Stimulated activated CD8-positive, alpha-beta memory T cell treated with anti-CD3 and anti-CD28 coated beads, Interleukin-15, amount 100 ng/mL, for 24 hours (primary cell): Measurements from ENCODE around the gene PKP2.

ENCODE experiments used
- DNase-seq: peaks from one replicate; pipeline ENCODE4 v3.0.0-alpha.2; 2020; ENCODE audit warnings: low read depth

Gene PKP2

DNA sequence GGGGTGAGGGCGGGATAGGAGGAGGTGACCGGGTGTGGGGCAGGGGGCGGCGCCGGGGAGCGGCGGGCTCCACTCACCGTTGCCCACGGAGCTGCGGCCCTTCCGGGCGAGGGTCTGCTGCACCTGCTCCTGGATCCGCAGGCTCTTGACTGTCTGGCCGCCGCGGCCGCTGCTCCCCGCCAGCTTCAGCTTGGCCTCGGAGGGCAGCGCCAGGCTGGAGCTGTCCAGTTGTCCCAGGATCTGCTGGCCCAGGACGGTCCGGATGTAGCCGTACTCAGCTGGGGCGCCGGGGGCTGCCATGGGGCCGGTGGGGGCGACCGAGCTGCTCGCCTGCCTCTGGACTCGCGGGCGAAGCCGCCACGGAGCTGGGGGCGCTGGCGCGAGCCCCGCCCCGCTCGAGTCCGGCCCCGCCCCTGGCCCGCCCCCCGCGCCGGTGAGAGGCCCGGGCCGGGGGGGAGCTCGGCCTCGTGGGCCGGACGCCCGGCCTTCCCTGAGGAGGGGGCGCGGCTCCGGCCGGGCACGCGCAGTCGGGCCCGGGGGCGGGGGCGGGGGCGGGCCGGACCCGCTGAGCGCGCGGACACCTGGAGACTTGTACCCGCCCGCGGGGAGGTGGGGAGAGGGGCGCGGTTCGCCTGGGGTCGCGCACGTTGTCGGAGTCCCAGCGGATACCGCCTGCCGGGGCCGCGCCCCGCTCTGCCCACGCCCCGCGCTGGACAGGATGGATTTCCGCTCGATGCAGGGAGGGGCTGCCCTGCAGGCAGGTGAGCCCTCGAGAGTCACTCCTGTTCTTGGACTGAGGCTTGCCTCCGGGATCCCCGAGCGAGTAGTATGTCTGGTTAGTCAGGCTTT, at the start of gene PKP2:
PKP2 (minus strand) TSS at position 346 of the 849 bp plus-strand sequence; CDS start at position 300, 46 bp downstream.
- DNase-seq, result no peak

DNA sequence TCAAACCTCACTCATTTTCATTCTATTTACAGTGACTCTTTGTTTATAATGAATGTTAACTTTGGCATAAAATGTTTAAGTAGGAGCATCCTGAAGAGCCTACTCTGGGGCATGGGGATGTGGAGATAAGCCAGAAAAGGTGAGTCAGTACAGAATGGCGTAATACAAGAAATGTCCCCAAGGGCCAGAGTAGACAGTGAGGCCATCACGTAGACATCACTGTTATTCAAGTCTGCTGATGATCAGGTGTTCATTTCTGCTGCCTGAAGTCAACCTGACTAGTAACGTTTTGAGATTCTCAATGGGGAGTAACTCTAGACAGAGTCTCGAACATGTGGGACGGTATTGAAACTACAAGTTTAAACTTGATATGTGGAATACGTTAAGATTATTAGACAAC, 47.6 kb upstream of the PKP2 start:
- no peak for DNase-seq

DNA sequence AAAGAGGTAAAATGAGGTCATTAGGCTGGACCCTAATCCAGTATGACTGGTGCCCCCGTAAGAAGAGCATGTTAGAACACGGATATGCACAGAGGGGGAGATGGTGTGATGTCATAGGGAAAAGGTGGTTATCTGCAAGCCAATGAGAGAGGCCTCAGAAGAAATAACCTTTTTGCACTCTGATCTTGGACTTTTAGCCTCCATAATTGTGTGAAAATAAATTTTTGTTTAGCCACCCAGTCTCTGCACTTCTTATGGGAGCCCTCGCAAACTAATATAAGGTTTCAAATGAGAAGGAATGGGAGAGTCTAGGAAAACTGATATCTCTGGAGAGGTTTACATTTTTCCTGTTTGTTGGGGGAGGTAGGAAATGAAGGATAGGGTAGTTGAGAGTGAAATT, 43.2 kb upstream of the PKP2 start:
- no peak for DNase-seq

DNA sequence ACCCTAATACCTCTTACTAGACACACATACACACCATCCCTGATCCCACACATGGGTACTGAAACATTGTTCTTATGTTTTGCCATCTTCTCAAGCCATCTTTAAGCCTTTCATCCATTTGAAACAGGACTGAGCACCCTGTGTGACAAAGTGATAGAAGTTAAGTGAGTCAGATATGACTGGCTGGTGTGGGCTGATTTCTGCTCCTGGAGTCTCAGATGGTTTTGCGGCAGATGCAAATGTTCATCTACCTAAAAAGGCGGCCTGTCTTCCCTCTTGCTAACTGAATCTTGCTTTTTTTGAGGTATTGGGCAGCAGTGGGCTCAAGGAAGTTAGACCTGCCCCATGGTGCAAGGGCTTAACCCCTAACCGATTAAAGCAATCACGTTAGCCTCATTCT, 30.4 kb upstream of the PKP2 start:
- DNase-seq, result no peak

DNA sequence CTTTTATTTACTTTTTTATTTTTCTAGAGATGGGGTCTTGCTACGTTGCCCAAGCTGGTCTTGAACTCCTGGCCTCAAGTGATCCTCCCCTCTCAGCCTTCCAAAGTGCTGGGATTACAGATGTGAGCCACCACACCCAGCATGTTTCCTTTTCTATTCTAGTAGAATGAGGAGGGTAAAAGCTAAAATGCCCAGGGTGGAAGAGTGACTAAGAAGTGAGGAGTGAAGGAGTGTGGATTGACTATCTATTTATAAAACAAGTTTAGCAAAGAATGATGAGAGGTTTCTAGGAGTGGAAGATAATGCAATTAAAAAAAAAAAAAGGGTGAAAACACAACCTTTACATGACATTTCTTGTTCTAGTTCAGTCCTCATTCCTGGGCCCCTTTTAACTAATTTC, 29.8 kb upstream of the PKP2 start:
- no peak for DNase-seq

DNA sequence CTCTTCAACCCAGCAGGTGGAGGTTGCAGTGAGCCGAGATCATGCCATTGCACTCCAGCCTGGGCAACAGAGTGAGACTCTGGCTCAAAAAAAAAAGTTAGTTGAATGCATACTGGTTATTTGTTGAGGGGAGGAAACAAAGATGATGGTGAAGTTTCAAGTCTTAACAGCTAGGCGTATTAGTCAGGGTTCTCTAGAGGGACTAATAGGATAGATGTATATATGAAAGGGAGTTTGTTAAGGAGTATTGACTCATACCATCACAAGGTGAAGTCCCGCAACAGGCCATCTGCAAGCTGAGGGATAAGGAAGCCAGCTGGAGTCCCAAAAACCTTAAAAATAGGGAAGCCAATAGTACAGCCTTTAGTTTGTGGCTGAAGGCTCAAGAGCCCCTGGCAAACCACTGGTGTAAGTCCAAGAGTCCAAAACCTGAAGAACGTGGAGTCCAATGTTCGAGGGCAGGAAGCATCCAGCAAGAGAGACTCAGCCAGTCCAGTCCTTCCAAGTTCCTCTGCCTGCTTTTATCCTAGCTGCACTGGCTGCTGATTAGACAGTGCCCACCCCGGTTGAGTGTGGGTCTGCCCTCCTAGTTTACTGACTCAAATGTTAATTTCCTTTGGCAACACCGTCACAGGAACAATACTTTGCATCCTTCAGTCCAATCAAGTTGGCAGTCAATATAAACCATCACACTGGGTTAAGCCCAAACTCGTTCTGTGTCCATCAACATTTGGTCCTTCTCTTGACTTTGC, 26.1 kb upstream of the PKP2 start:
- no peak for DNase-seq

DNA sequence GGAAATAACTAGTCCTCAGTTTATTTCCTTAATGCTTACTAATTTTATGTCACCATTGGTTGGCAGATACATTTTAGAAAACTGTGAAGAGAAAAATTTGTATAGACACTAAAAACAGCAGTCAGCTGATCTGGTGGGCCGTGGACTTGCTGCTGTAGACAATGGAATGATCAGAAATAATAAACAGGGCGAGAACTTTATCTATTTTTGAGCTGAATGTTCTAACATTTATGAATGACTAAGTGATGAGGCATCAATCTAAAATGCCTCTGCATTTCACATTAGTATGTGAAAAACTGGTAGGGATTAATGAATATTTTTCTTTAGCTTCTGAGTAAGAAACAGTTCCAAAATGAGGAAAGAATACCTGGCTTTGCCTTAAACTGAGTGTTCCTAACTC, 24.8 kb upstream of the PKP2 start:
- DNase-seq, result no peak

DNA sequence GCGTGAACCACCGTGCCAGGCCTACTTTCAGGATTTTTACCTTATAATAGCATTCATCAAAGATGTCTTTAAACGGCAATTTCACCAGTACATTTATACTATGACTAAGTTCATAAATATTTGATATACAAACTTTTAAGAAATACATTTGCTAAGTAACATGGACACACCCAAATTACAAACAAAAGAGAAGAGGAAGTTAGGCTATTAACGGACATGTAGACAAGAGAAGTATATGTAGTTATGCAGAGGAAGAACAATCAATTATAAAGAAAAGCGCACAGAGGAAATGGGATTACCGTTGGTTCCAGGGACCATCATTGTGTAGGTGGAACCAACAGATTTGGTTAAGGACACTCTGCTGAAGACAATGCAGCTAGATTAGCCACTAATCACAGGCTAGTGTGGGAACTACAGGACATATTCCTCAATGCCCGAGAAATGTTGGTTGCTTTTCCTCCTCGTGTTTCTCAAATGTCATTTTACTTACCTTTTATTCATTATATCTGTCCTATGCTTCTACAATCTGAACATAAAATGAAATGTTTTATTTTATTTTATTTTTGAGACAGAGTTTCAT, 24.0 kb upstream of the PKP2 start:
- DNase-seq, result no peak

DNA sequence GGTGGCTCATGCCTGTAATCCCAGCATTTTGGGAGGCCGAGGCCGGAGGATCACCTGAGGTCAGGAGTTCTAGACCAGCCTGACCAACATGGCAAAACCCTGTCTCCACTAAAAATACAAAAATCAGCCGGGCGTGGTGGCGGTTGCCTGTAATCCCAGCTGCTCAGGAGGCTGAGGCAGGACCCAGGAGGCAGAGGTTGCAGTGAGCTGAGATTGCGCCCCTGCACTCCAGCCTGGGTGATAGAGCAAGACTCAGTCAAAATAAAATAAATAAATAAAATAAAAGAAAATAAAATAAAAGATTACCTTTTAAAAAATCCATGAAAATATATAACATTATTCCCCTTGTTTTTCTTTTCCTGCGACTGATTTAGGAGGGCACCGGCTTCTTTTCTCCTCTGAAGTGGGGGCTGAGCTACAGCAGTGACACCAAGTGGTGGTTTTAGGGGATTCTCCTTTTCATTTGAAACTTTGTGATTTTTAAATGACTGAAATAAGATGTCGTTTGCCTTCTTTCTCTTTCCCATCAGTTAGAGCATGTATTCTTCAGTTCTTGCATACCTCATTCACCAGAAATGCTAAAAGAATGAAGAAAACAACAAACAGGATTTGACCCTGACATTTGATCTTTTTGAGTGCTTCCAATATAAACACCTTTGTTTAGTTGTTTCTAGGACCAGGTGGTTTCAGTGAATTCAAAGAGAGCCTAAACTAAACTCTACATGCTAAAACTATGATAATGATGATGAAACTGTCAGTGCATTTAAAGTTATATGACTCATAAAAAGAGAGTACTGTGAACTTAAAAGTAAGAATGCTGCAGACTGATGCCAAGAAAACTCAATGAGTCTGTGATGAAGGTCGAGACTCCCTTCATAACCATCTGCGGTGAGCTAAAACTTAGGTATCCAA, 22.6 kb upstream of the PKP2 start:
- no peak for DNase-seq

DNA sequence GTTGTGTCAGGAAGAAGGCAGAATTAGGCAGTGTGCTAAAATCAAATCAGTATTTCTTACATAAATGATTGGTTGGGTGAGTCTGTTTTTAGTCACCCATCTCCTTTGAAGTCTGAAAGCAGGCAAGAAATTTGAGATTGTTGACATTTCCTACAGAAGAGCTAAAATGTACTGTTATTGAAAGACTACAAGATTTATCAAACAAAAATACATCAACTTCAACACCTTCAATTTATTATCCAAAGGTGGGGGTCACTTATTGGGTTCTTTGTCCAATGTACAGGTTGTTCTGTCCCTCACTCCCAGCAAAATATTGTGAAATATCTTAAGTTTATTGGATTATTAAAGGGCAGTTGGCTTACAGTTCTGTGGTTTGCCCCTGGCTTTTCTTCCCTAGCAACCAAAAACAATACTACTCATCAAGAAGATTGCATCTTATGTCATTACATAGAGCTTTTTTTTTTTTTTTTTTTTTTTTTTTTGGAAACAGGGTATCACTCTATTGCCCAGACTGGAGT, 20.6 kb upstream of the PKP2 start:
- no peak for DNase-seq

DNA sequence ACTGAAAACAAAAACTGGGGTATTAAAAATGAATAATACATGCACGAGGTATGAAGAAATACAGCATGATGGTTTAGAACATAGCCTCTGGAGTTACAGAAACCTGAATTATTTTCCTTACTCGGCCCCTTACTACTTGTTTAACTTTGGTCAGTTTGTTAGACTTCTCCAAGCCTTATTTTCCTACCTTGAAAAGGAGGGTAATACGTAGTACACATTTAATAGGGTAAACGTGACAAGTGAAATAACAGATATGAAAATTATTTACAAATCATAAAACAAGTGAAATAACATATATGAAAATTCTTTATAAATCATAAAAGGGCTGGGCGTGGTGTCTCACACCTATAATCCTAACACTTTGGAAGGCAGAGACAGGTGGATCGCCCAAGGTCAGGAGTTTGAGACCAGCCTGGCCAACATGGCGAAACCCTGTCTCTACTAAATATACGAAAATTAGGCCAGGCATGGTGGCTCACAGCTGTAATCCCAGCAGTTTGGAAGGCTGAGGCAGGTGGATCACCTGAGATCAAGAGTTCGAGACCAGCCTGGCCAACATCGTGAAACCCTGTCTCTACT, 11.4 kb upstream of the PKP2 start:
- no peak for DNase-seq

DNA sequence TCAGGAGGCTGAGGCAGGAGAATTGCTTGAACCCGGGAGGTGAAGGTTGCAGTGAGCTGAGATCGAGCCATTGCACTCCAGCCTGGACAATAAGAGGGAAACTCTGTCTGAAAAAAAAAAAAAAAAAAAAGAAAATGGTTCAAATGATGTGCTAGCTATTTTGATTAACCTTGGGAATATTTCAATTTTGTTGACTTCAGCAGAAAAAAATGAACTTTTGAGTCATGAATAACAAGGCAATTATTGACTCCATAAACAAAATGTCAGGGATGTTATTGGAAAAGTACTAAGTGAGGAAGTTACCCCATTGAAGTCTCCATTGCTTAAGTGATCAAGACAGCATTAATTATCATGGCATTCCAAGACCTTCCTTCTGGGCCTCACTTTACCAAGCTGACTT, 10.6 kb upstream of the PKP2 start:
- no peak for DNase-seq

DNA sequence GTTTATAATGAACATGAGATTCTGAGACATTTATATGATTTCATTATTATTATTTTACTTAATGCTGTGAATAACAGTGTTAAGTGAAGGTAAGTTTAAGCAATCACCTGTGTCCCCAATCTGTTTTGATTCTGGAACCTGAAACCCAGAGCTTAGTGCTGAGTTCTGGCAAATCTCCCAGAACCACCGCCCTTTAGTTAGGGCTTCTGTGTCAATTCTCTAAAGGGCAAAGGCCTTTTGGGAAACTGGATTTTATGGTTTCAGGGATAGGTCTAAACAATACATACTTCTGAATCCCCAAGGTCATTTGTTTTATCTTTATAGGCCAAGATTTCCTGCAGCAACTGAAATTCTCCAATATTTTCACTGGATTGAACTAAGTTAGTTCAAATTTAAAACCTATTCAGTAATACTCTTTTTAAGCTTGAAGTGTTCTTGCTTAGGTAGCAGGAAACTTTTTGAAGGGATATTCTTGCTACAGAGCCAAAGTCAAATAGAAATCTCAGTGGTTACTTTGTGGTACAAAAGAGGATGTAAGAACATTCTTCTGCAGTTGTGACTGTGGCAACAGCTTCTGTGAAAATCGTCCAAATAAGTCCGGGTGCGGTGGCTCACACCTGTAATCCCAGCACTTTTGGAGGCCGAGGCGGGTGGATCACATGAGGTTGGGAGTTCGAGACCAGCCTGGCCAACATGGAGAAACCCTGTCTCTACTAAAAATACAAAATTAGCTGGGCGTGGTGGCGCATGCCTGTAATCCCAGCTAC, 10.0 kb upstream of the PKP2 start:
- DNase-seq, result no peak

DNA sequence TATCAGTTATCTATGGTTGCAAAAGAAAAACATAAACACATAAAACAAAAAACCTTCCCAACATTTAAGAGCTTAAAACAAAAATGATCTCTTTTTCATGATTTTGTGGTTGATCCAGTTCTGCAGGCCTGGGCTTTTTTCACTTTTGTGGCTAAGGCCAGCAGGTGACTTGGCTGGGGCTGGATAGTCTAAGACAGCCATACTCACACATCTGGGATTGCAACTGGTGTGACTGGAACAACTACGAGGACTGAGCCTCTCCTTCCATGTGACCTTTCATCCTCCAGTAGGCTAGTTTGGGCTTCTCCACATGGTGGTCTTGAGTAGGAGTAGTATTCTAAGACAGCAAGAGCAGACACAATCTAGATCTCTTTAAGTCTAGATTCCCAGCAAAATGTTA, 7.2 kb upstream of the PKP2 start:
- DNase-seq, result no peak

DNA sequence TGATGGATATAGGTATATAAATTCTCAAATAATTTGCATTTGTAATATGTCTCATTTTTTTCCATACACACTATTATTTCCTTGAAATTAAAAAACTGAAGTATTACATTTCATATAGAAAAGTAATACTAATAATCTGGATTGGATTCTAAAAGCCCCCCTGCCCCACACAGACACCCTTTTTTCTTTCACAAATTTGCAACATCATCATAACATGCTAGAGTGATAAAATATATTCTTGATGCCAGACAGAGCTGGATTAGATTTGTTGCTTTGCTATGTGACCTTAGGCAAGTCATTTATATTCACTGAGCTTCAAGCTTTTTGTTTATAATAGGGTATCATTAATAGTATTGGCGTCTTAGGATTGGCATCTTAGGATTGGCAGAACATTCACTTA, 6.7 kb upstream of the PKP2 start:
- DNase-seq, result no peak

DNA sequence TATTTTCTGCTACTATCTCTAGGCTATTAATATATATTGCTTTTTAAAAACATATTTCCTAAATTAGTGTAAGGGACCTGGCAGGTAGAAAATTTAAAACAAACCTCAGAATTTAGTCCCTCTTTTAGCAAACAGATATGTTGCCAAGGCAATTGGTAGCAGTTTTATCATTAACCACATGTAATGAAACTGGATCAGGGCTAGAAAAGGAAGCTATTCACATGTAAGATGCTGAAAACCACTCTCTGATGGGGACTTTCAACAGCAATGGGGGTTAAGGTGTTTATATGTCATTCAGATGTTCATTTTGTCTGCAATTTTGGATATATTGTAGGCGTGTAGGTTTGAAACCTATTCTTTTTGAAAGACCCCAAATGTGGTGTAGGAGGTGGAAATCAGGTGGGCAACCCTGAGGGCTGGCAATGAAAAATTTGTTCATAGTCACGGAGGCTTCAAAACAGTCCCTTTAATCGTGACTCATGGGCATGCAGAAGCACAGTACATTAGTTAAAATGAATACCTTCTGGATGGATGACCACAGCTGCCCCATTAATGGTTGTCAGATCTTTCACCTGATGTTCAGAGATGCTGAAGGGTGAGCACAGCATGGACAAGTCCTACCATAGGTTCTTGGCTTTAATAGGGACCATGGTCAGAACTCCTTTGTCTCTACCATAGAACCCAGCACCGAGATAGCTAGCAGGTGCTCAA, 5.9 kb upstream of the PKP2 start:
- DNase-seq, result no peak

DNA sequence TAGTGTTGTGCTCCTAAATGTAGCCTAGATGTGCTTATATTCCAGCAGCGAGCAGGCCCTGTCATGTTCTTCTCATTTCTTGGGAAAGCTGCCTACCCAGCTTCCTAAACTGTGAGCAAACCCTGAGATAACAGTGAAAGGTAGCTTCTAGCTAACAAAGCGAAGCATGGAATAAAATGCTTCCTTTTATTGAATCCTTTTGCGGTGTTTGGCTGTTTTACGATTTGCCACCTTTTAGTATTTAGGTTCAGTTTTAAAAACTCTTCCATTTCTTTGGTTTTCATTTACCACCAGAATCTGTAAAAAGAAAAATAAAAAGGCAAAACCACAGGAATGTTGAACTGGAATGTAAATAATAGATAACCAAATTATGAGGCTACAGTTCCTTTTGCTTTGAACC, 5.0 kb upstream of the PKP2 start:
- no peak for DNase-seq

DNA sequence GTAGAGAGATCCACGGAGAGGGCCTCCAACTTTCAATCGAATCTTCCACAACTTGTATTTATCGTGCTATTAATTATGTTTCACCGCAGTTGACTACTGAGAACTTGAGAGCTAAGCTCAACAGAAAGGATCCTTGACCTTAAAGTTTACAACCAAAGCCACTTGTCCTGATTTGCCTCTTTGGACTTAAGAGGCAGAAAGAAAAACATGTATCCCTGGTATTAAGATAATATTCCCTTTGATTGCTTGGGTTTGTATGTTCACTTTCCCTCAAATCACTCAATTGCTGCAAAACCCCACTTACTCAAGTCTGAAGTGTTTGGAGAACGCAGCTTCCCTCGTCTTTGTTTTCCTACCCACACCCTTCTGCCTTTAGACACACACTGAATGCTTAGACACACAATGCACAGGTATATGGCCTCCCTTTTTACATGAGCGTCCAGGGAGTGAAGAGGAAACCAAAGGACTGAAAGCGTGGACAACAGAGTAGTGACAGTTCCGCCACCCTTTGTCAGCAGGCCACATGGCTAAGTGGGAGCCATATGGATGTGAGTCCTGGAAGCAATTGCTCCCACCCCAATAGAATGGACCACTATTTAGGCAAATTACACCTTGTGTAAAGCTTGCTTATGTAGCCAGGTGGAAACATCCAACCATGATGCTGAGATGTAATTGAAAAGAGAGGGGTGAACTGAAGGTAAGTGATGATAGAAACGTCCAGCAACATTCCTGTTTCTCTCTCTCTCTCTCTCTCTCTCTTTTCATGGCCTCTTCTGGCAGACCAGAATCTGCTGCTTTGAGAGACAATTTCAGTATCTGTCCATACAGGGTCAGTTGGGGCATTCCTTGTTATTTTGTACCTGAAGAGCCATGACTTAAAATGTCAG, 1.4 kb upstream of the PKP2 start:
- no peak for DNase-seq

DNA sequence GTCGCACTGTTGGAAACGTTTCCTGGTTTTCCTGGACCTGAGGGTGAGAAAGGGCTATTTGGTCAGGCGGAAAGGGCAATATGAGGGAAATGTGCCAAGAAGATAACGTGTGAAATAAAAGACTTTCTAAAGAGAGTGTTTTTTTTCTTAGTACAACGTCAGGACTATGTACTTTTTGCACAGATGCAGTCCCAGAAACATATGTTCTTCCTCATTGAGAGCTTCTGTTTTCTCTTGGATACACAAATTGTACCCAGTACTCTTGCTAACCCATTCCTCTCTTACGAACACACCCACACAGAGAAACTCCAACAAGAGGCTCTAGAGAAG, 669 bp upstream of the PKP2 start:
- DNase-seq, result no peak
